Fibroblast of mammary gland (primary cell): Measurements from ENCODE around the gene TOMM20L.
"Not testable (repeated sequence)": the region's sequence is repeated elsewhere in the genome, so short reads cannot be mapped to it uniquely, and the experiment has no call there.

Experiments used
- DNase-seq: peaks from one replicate; pipeline ENCODE4 v3.0.0-alpha.2; 2010; ENCODE audit warnings: low read depth
- H3K4me3 ChIP-seq: 2 replicates; pipeline ENCODE4 v1.5.1; 2011; ENCODE audit warnings: low read depth, mild to moderate bottlenecking, low read length, moderate library complexity; ENCODE audit not compliant: control insufficient read depth
- TF ChIP-seq, protein P1 (sequence below): conservative IDR thresholded peaks from 2 replicates; pipeline ENCODE4 v1.5.1; 2011; ENCODE audit warnings: low read depth, low read length, inconsistent platforms; ENCODE audit not compliant: control insufficient read depth, insufficient read depth

Gene TOMM20L

GRCh38 chr14:58398895-58399294 is 3.2 kb downstream of the TOMM20L start:
- TF ChIP-seq, protein P1, sequence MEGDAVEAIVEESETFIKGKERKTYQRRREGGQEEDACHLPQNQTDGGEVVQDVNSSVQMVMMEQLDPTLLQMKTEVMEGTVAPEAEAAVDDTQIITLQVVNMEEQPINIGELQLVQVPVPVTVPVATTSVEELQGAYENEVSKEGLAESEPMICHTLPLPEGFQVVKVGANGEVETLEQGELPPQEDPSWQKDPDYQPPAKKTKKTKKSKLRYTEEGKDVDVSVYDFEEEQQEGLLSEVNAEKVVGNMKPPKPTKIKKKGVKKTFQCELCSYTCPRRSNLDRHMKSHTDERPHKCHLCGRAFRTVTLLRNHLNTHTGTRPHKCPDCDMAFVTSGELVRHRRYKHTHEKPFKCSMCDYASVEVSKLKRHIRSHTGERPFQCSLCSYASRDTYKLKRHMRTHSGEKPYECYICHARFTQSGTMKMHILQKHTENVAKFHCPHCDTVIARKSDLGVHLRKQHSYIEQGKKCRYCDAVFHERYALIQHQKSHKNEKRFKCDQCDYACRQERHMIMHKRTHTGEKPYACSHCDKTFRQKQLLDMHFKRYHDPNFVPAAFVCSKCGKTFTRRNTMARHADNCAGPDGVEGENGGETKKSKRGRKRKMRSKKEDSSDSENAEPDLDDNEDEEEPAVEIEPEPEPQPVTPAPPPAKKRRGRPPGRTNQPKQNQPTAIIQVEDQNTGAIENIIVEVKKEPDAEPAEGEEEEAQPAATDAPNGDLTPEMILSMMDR: no peak
- DNase-seq: no peak
- H3K4me3 ChIP-seq: no peak overlapping the region

DNA sequence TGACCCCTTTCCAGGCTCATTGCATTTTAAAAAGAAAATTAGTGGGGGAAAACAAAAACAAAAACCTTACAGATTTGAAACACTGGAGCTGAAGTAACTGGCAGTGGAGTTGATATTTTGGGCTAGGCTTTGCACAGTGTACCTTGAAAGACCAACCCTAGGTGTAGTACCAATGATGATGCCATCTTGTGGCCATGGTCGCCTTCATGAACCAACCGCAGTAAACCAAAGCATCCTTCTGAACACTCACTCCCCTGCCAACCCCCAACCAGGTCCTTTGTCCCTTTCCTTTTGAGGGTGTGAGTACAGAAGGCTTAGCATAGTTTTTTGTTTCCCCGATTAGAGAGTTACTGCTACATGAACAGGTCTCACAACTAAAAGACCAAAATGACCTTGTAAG is 5.9 kb downstream of the TOMM20L start:
- H3K4me3 ChIP-seq: no peak overlapping the region
- DNase-seq: no peak
- TF ChIP-seq, protein P1: no peak

GRCh38 chr14:58408681-58409215 is 13.0 kb downstream of the TOMM20L start:
- DNase-seq: no peak
- no peak overlapping the region for H3K4me3 ChIP-seq
- TF ChIP-seq, protein P1: no peak

- TF ChIP-seq, protein P1: no peak
- DNase-seq: no peak
- H3K4me3 ChIP-seq: no peak overlapping the region
Observed at GRCh38 chr14:58414845-58415244, 19.1 kb downstream of the TOMM20L start.

DNA sequence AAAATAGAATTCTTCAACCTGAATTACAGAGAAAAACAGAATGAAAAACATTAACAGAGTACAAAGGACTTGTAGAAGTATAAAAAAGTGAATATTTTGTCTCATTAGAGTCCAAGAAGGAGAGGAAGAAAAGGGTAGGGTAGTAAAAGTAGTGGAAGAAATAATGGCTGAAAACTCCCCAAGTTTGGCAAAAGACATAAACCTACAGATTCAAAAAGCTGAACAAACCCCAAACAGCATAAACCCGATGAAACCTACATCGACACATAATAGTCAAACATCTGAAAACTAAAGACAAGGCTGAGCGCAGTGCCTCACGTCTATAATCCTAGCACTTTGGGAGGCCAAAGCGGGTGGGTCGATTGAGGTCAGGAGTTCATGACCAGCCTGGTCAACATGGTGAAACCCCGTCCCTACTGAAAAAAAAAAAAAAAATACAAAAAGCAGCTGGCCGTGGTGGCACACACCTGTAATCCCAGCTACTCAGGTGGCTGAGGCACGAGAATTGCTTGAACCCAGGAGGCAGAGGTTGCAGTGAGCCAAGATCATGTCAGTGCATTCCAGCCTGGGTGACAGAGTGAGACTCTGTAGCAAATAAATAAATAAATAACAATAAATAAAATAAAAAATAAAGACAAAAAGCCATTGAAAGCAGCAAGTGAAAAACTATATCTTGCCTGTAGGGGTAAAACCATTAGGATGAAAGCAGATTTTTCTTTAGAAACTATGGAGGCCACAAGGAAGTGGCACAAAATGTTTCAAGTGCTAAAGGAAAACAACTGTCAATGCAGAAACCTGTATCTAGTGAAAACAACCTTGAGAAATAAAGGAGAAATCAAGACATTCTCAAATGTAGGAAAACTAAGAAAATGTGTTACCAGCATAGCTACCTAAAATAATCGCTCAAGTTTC is 20.2 kb downstream of the TOMM20L start:
- no peak for DNase-seq
- no peak overlapping the region for H3K4me3 ChIP-seq
- TF ChIP-seq, protein P1: no peak

GRCh38 chr14:58416934-58417333 is 21.2 kb downstream of the TOMM20L start:
- H3K4me3 ChIP-seq, DNase-seq: not testable (repeated sequence)

GRCh38 chr14:58426670-58427280 is 31.0 kb downstream of the TOMM20L start:
- DNase-seq: peak; percentile 68
- peak overlapping the region; percentile 80 for H3K4me3 ChIP-seq
- TF ChIP-seq, protein P1: no peak
